Activated B cell treated with CpG ODN at 0.5 μM for 24 hours (primary cell): ENCODE data around the gene OR2W3. TPM values are rescaled to one million over a fixed set of nuclear protein-coding genes. Genes with fewer than 3 reads are reported as not detected.

Experiments used
- ATAC-seq: fragments of 200-7000 bp; cut with Tn5 transposase; one replicate; pipeline ENCODE4 v1.10.0; 2021; ENCODE audit warnings: low read depth, mild to moderate bottlenecking, moderate library complexity
- CTCF ChIA-PET: fragments of 350-600 bp; sonication (Branson Sonifier 250); formaldehyde crosslinking; loops from one replicate; lab custom pipeline; 2021; ENCODE audit warnings: antibody characterized with exemption; lab: Charles Lee
- POLR2A ChIA-PET: fragments of 350-600 bp; sonication (Branson Sonifier 250); formaldehyde crosslinking; loops from one replicate; lab custom pipeline; 2021; ENCODE audit warnings: antibody characterized with exemption; lab: Charles Lee
- DNase-seq: peaks from one replicate; pipeline ENCODE4 v3.0.0; 2022
- H3K27ac Mint-ChIP-seq: one replicate; pipeline ENCODE4 v1.8.0; 2020; ENCODE audit warnings: mixed read lengths
- H3K27me3 Mint-ChIP-seq: one replicate; pipeline ENCODE4 v1.8.0; 2021; ENCODE audit warnings: mixed read lengths
- H3K36me3 Mint-ChIP-seq: one replicate; pipeline ENCODE4 v1.8.0; 2021; ENCODE audit warnings: low read depth, mixed read lengths
- H3K4me1 Mint-ChIP-seq: one replicate; pipeline ENCODE4 v1.8.0; 2021; ENCODE audit warnings: mixed read lengths
- H3K4me3 Mint-ChIP-seq: one replicate; pipeline ENCODE4 v1.8.0; 2020; ENCODE audit warnings: mild to moderate bottlenecking, mixed read lengths
- H3K9me3 Mint-ChIP-seq: one replicate; pipeline ENCODE4 v1.8.0; 2020; ENCODE audit warnings: mixed read lengths
- intact Hi-C: fragments of 100-400 bp; cut with micrococcal nuclease; formaldehyde crosslinking; loops from one replicate; pipeline ENCODE4 v1.15.1; 2024
- total RNA-seq: library from RNA; stranded (reverse); gene quantifications from 2 replicates; pipeline ENCODE4 v1.2.3, GENCODE V29; 2022
- TF ChIP-seq, protein P1 (sequence below): fragments of 200-600 bp; IDR thresholded peaks from one replicate; pipeline ENCODE4 v1.8.0; 2022; ENCODE audit warnings: antibody characterized with exemption, mild to moderate bottlenecking

Gene OR2W3
- total RNA-seq, result 0.24 TPM in 1 of 2 replicates, not detected in the other

DNA sequence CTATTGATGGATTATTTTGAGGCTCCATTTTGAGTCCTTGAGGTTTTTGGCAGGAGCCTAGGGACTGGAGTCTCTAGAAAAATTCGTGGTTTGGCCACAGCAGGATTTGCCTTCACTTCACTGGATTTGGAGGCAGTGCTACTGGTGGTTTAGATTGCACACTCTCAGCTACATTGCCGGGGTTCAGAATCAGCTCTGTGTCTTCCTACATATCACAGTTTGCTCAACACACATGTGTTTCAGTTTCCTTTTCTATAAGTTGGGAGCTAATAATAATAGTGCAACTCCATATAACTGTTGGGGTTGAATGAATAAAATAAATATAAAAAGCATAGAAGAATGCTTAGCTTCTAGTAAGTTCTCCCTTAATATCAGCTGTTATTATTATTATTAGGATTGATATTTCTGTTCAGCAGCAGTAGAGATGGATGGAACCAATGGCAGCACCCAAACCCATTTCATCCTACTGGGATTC is at the start of gene OR2W3:
Gene OR2W3, plus strand, starts transcription at position 425 of the 475 bp plus-strand sequence. Its CDS starts 0 bp downstream, at position 425.
- CTCF ChIA-PET, result no interaction called here
- no peak for ATAC-seq
- no peaks in the 10 kb centered on the region for H3K36me3 Mint-ChIP-seq

DNA sequence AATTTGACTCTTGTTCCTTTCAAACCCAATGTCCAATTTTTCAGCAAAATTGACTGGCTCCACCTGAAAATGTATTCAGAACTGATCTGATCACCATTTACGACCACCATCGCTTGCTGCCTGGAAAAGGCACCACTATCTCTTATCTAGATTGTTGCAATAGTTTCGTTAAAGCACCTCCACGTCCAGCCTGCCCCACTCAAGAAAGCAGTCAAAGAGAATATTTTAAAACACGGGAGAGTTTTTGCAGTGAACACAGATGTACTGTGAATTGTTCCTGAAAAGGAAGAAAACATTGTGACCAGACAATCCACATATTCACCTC is 49.7 kb upstream of the OR2W3 start:
- ChIA-PET CTCF (no interaction called here), POLR2A (no interaction called here)
- Mint-ChIP-seq H3K27ac (no peak overlapping the region), H3K4me1 (no peaks in the 10 kb centered on the region), H3K27me3 (no peaks in the 10 kb centered on the region), H3K36me3 (no peaks in the 10 kb centered on the region), H3K4me3 (no peak overlapping the region), H3K9me3 (no peaks in the 10 kb centered on the region)
- no peak for ATAC-seq
- intact Hi-C loops, result no loop called here
- TF ChIP-seq, protein P1, sequence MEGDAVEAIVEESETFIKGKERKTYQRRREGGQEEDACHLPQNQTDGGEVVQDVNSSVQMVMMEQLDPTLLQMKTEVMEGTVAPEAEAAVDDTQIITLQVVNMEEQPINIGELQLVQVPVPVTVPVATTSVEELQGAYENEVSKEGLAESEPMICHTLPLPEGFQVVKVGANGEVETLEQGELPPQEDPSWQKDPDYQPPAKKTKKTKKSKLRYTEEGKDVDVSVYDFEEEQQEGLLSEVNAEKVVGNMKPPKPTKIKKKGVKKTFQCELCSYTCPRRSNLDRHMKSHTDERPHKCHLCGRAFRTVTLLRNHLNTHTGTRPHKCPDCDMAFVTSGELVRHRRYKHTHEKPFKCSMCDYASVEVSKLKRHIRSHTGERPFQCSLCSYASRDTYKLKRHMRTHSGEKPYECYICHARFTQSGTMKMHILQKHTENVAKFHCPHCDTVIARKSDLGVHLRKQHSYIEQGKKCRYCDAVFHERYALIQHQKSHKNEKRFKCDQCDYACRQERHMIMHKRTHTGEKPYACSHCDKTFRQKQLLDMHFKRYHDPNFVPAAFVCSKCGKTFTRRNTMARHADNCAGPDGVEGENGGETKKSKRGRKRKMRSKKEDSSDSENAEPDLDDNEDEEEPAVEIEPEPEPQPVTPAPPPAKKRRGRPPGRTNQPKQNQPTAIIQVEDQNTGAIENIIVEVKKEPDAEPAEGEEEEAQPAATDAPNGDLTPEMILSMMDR, result no peak
- DNase-seq, result no peak

More for the DNA sequence above, at the start of gene OR2W3:
- TF ChIP-seq, protein P1, result no peak
- no peaks in the 10 kb centered on the region for H3K9me3 Mint-ChIP-seq
- no peaks in the 10 kb centered on the region for H3K4me1 Mint-ChIP-seq
- no peak within 1 kb of the TSS for H3K27ac Mint-ChIP-seq
- H3K27me3 Mint-ChIP-seq, result no peaks in the 10 kb centered on the region
- no peak for DNase-seq
- POLR2A ChIA-PET, result no interaction called here
- no peak within 1 kb of the TSS for H3K4me3 Mint-ChIP-seq
- intact Hi-C loops, result no loop called here

DNA sequence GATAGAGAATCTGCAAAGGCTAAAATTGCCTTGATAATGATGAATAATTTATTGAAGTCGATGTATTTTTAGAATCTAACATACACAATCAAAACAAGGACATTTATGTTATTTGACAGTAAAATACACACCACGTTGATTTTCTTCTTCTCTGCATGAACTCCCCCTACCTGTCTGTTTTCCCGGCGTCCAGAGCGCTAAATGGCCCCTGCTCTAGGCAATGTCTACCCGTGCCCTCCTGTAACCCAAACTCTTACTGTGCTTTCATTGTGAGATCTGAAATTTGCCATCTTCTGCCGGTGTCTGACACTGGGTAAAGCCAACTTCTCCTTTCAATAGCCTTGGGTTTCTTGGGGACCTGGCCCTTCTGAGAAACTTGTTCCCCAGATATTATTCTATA is 47.0 kb upstream of the OR2W3 start:
- ChIA-PET POLR2A (no interaction called here), CTCF (no interaction called here)
- ATAC-seq (no peak), DNase-seq (no peak)
- intact Hi-C loops, result no loop called here
- no peaks in the 10 kb centered on the region for H3K4me1 Mint-ChIP-seq
- no peak overlapping the region for H3K27ac Mint-ChIP-seq
- TF ChIP-seq, protein P1, result no peak
- H3K9me3 Mint-ChIP-seq, result no peaks in the 10 kb centered on the region
- H3K4me3 Mint-ChIP-seq, result no peak overlapping the region
- H3K27me3 Mint-ChIP-seq, result peaks cover 5% of the 10 kb centered on the region
- H3K36me3 Mint-ChIP-seq, result no peaks in the 10 kb centered on the region

DNA sequence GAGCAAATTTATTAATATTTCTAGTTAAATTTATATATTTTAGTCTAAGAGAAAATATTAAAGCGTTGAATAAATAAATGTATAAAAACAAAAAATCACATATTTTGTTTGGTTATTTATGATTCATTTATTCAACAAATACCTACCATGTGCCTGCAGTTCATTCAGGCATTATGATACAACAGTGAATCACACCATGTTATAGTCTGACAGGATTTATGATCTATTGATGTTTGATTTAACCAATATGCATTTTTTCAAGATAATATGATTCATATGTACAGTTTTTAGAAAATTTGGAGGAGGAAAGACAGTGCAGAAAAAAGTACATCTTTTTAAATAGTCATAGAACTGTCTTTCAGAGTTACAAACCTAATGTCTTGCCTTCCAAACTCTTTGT is 45.8 kb upstream of the OR2W3 start:
- DNase-seq (no peak), ATAC-seq (no peak)
- Mint-ChIP-seq H3K4me3 (no peak overlapping the region), H3K36me3 (no peaks in the 10 kb centered on the region), H3K4me1 (no peaks in the 10 kb centered on the region), H3K27me3 (peaks cover 5% of the 10 kb centered on the region), H3K27ac (no peak overlapping the region), H3K9me3 (no peaks in the 10 kb centered on the region)
- ChIA-PET POLR2A (no interaction called here), CTCF (no interaction called here)
- TF ChIP-seq, protein P1, result no peak
- intact Hi-C loops, result no loop called here

DNA sequence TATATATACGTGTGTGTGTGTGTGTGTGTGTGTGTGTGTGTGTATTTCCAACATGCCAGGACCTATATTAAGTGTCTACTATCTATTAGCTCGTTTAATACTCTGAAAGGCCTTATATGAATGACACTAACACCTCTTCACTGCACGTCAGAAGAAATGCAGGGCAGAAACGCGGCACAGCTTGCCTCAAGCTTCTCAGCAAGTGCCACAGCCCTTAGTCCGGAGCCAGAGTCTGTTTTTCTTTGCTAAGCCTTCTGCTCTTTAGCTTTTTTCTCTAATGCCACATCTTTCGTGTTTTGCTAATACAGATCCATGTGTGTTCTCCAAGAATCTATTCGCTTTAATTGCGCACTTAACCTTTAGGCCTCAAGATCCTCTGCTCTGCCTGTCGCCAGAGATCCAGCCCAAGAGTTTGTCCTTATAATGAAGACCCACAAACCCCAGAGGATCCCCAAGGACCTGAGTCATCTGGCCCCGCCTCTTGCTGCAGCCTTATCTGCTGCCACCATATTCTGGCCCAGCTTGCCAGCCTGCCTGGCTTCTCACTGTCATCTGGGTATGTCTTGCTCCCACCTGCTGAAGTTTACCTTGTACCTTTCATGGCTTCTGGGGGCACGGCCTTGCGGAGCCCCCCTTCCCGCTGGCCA is 40.4 kb upstream of the OR2W3 start:
- H3K4me3 Mint-ChIP-seq, result no peak overlapping the region
- DNase-seq (no peak), ATAC-seq (no peak)
- H3K27ac Mint-ChIP-seq, result no peak overlapping the region
- H3K4me1 Mint-ChIP-seq, result peaks cover 12% of the 10 kb centered on the region
- TF ChIP-seq, protein P1, result no peak
- peaks cover 25% of the 10 kb centered on the region for H3K27me3 Mint-ChIP-seq
- intact Hi-C loops, result loop anchor here (5.0 kb wide), 1 partner anchor 173 kb away; no protein-coding TSS in a partner anchor
- ChIA-PET CTCF (no interaction called here), POLR2A (no interaction called here)
- no peaks in the 10 kb centered on the region for H3K9me3 Mint-ChIP-seq
- H3K36me3 Mint-ChIP-seq, result no peaks in the 10 kb centered on the region
